Activated T-helper 9 cell treated with anti-CD3 and anti-CD28 coated beads, Interleukin-2, amount 50 U/mL, for 16 hours (primary cell): ENCODE results near the gene NUDT5.

Experiments
- DNase-seq: peaks from one replicate; pipeline ENCODE4 v3.0.0-alpha.2; 2020; ENCODE audit warnings: low read depth

Gene NUDT5

DNA sequence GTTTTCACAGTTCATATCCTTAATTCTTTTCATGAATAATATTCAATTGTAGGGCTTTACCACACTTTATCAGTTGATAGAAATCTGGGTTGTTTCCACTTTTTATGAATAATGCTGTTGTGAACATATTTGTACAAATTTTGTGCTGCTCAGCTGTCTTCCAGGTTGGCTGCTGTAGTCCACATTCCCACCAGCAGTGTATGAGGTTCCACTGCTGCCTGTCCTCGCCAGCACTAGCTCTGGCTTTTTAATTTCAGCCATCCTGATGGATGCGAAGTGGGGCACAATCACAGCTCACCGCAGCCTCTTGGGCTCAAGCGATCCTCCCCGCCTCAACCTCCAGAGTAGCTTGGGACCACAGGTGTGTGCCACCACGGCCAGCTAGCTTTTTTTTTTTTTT lies 32.8 kb downstream of the NUDT5 start:
- no peak for DNase-seq

DNA sequence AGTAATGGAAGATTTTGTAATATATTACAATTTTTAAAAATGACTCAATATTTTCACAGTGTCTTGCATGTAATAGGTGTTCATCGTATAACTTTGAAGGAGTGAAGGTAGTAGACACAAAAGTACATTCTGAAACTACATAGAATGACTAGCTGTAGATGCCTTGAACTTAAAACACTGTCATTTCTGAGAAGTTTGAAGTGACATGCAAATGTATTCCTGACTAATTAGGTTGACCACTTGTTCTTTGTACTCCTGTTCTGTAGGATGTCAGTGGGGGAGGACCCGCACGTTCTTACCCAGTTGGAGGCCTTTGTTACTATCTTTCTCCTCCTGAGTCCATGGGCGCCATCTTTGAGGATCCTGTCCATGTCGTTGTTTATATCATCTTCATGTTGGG lies 35.0 kb downstream of the NUDT5 start:
- no peak for DNase-seq

DNA sequence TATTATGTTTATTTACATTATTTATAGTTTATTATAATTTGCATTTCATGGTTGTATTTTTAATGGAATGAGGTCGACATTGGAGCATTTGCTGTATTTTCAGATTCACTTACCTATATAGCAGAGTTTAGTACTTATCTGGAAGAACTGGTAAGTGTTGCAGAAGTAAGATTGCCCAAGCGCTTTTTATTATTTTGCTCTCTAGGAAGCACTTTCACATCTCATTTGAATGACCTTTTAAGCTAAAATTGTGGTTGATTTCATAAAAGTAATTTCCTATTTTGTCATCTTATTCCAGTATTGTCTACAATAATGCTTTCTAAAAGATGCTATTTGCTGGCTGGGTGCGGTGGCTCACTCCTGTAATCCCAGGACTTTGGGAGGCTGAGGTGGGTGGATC lies 37.6 kb downstream of the NUDT5 start:
- no peak for DNase-seq

DNA sequence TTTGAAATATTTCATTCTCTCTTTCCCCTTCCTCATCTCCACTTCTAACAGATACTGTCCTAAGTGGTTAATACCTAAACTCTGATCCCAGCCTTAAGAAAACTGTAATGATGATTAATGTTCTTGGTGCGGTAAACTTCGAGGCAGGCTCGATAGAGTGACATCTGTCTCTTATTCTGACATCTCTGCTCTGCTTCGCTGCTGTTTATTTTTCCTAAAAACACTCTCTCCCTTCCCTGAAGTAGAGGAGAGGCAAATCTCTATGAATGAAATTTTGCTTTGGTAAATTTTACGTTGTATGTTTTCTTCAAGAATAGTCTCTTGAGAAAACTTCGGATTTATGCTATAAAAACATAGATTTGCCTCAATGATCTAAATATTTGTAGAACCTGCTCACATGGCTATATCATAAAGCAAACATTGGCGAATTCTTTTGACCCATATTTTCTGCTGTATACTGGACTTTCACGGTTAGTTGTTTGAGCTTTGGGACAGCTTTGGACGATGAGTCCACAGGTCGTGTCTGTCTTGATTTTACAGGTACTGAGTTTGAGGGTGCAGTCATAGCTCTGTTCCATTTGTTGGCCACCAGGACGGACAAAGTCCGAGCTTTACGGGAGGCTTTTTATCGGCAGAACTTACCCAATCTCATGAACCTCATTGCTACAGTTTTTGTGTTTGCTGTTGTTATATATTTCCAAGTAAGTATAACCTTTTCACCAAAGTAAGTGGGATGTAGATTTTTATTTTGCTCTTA lies 39.1 kb downstream of the NUDT5 start:
- DNase-seq = no peak

DNA sequence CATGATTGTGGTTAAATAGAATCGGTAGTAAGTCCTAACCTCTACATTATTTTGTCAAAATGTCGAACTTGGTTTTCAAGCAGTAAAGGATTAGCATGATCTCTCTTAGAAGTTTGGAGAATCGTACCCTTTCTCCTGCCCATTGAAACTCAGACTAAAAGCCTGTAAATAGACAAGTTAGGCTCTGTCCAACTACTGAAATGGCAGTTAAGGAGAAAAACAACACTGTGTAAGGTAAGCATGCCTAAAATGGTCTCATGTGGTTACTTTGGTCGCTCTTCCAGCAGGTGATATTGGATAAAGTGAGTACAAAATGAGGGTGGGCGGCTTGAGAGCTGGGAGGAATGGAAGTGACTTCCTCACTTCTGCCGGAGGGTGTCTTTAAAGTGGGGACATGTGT lies 41.2 kb downstream of the NUDT5 start:
- no peak for DNase-seq

DNA sequence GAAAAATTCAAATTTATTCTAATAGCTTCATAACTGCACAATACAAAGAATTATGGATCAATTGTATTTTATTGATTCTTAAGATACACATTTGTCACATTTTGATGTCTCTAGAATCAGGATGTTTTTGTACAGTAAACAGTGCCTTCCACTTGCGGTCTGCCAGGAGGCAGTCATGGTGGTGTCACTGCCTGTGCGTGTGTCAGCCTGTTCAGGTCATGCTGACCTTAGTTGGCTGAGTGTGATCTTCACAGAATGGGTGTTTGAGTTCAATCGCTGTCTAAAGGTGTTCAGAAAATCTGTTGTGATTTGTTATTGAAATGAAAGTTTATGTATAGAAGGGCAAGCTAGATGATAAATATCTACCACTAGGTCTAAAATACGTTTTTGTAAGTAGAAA lies 45.5 kb downstream of the NUDT5 start:
- no peak for DNase-seq

DNA sequence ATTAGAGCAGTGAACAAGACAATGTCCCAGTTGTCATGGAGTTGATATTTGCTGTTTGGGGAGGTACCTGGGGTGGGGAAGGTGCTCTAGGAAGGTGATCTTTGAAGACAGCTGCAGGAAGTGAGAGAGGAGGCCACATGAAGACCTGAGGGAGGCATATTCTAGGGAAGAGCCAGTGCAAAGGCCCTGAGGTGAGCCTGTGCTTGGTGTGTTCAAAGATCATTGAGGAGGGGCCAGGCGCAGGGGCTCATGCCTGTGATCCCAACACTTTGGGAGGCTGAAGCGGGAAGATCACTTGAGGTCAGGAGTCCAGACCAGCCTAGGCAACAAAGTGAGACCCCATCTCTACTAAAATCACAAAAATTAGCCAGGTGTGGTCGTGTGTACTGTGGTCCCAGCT lies 51.2 kb downstream of the NUDT5 start:
- DNase-seq = no peak

DNA sequence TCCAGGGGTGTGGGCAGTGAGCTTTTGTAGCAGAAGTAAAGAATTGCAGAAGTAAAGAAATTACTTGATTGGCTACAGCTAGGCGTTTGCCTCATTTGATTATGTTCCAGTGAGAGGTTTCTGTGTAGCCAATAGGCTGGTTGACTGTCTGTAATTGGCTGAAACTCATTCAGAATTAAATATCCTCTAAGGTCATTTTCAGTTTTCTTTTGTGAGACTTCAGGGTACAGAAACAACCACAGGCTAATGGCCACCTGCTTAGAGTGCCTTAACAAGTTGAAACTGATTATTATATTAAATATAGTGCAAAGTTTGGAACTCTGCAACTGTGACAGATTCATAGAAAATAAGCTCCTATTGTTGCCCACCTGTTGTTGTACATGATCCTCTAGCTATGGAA lies 55.7 kb downstream of the NUDT5 start:
- DNase-seq = no peak

DNA sequence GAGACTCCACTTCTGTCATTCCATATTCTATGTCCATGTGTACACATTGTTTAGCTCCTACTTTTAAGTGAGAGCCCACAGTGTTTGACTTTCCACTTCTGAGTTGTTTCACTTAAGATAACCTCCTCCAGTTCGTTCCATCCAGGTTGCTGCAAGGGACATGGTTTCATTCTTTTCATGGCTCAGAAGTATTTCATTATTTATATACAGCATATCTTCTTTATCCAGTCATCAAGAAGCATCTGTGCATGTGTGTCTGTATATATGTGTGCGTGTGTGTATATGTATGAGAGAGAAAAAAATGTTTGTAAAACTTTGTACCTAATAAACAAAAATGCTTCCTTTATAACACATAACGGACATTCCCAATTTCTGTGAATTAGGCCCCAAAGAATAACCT lies 60.1 kb downstream of the NUDT5 start:
- no peak for DNase-seq

DNA sequence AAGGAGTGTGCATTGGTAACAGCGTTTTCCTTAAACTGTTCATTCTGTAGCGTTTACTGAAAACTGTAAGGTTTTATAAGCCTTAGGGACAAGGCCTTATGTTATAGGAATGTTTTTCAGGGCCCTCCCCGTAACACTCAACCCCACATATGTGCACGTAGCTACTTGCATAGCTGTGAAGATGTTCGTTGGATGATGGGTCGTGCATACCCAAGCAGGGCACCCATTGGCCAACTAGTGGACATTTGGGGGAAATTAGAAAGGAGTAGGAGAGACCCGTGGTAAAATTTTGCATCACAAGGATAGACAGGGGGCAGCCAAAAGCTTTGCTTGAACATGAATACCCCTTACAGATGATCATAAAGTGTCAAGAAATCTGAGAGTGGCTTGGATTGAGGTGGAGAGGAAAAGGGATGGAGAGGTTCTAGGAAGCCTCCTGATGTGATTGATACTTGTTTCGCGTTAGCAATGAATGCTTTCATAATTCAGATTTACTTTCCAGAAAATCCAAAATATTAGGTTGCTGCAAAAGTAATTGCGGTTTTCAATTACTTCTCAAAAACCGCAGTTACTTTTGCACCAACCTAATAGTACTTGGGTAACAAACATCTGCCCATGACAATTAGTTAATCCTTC lies 65.3 kb downstream of the NUDT5 start:
- DNase-seq = no peak

DNA sequence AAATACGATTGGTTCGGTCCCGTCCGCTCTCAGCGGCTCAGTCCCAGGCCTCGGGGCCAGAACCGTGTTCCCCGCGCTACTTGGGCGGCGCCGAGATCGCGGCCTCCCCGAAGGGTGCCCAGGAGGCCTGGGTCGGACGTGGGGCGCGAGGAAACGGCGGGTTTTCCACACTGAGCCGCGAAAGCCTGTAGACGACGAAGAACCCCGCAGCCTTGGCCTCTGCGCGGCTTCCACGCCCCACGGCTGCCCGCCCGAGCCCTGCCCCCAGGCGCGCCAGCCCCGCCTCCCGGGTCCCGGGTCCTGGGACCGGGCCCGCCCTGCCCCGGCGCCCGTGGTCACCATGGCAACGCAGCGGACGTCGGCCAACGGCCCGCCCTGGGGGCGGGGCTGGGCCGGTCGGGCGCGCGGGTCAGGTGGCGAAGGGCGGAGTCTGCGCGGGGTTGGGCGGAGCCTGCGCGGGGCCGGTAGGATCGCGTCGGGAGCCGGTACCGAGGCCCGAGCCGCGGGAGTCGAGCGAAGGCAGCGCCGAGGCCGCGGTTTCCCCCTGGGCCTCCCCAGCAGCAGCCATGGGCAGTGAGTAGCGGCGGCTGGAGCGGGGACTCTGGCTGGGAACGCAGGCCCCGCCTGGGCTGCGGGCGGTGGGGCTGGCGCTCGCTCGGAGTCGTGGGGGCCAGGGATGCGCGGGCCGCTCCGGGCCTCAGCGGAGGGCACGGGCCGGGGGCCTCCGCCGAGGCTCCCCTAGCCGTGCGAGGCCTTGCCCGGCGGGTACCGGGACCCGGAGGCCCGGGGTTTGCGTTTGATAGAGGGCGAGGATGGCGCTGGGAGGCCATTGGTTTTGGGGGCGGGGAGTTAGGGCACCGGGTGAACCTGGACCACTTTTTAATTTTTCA lies 66.2 kb downstream of the NUDT5 start, which contains the start of gene SEC61A2:
Gene SEC61A2 (plus strand): TSS at position 456 of the 890 bp plus-strand sequence. CDS start 111 bp downstream, at position 567.
- peak; percentile 98 for DNase-seq

DNA sequence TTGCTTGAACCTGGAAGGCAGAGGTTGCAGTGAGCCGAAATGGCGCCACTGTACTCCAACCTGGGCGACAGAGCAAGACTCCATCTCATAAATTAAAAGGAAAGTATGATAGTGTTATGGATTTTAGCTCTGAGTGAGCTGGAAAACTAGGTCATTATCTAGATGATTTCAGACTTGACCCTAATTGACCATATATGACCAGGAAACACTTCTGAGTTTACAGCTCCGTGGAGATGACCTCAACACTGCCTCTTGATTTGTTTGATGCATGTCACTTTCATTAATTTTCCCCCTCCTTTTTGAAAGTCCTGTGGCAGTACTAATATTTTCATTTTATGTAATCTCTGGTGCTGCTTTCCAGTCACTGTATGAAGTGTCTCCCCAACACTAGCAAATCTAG lies 74.0 kb downstream of the NUDT5 start:
- DNase-seq = no peak
